GM12878 (cell line): Measurements from ENCODE around the gene SMAP1. TPM values are rescaled to one million over a fixed set of nuclear protein-coding genes. Genes with fewer than 3 reads are reported as not detected.

Source experiments
- ATAC-seq: fragments of 200-7000 bp; cut with Tn5 transposase; 3 replicates; pipeline ENCODE4 v1.9.1; 2020; ENCODE audit warnings: mild to moderate bottlenecking, moderate library complexity
- BruUV-seq: library from RNA; stranded (reverse); fragments of 400-500 nt; replicated peaks from 2 replicates; lab custom pipeline; 2021; lab: Mats Ljungman, UMichigan
- CTCF ChIA-PET: fragments of 300-600 bp; sonication (Branson Sonifier 250); formaldehyde crosslinking; extraction: SDS; loops from one replicate; lab custom pipeline; 2021; ENCODE audit warnings: inconsistent platforms; lab: Yijun Ruan, JAX
- POLR2A ChIA-PET: fragments of 350-600 bp; formaldehyde crosslinking; extraction: SDS; loops from one replicate; lab custom pipeline; 2021; ENCODE audit warnings: inconsistent platforms; lab: Charles Lee
- RAD21 ChIA-PET: fragments of 300-600 bp; sonication (Branson Sonifier 250); formaldehyde crosslinking; loops from one replicate; lab custom pipeline; 2023; ENCODE audit warnings: antibody characterized with exemption; ENCODE audit not compliant: unreplicated experiment; lab: Charles Lee
- SMC1A ChIA-PET: fragments of 300-600 bp; sonication (Branson Sonifier 250); formaldehyde crosslinking; loops from one replicate; lab custom pipeline; 2023; ENCODE audit not compliant: unreplicated experiment, uncharacterized antibody; lab: Charles Lee
- DNase-seq: peaks from one replicate; pipeline ENCODE4 v3.0.0-alpha.2; 2011; ENCODE audit warnings: low read depth, low spot score
- FAIRE-seq: peaks from 3 replicates; lab custom pipeline; 2011; peaks lifted over from hg19 to GRCh38; lab: Jason Lieb, UNC
- H2AFZ ChIP-seq: 2 replicates; pipeline ENCODE4 v1.6.0; 2011; ENCODE audit warnings: low read depth, low read length, control low read depth; ENCODE audit not compliant: control insufficient read depth
- H3K27ac ChIP-seq: 2 replicates; pipeline ENCODE4 v1.5.1; 2011; ENCODE audit warnings: control low read depth; ENCODE audit not compliant: control insufficient read depth, insufficient read depth
- H3K27me3 ChIP-seq, 2 experiments: replicated peaks in 1 of 2; 2 replicates each; pipeline versions ENCODE4 v1.6.0 to v1.6.1; 2011; ENCODE audit warnings: low read length in 1 of 2; ENCODE audit not compliant: control insufficient read depth in 2 of 2, insufficient read depth in 2 of 2
- H3K36me3 ChIP-seq, 2 experiments: 2 replicates each; pipeline ENCODE4 v1.5.1; 2011; ENCODE audit warnings: low read length in 1 of 2; ENCODE audit not compliant: control insufficient read depth in 2 of 2, insufficient read depth in 2 of 2
- H3K4me1 ChIP-seq: 2 replicates; pipeline ENCODE4 v1.6.1; 2011; ENCODE audit warnings: mild to moderate bottlenecking, low read length, moderate library complexity, mixed read lengths; ENCODE audit not compliant: control insufficient read depth, insufficient read depth
- H3K4me2 ChIP-seq: 2 replicates; pipeline ENCODE4 v1.6.0; 2011; ENCODE audit warnings: control low read depth; ENCODE audit not compliant: control insufficient read depth, insufficient read depth
- H3K4me3 ChIP-seq: fragments of 200-600 bp; sonication (generic); 2 replicates; pipeline ENCODE4 v1.5.1; 2016
- H3K79me2 ChIP-seq: 2 replicates; pipeline ENCODE4 v1.6.0; 2011; ENCODE audit warnings: low read length; ENCODE audit not compliant: control insufficient read depth, insufficient read depth
- H3K9ac ChIP-seq: 2 replicates; pipeline ENCODE4 v1.8.0; 2011; ENCODE audit warnings: low read length, control low read depth, mixed read lengths; ENCODE audit not compliant: control insufficient read depth, insufficient read depth
- H3K9me3 ChIP-seq: replicated peaks from 3 replicates; pipeline ENCODE4 v1.5.1; 2011; ENCODE audit warnings: mild to moderate bottlenecking, low read length; ENCODE audit not compliant: control insufficient read depth, insufficient read depth
- H4K20me1 ChIP-seq: 2 replicates; pipeline ENCODE4 v1.6.0; 2011; ENCODE audit not compliant: control insufficient read depth, insufficient read depth
- IRF5 ChIP-seq: fragments of 450-650 bp; IDR thresholded peaks from 2 replicates; pipeline ENCODE4 v1.6.1; 2017; ENCODE audit warnings: borderline replicate concordance
- JUND ChIP-seq: IDR thresholded peaks from 2 replicates; pipeline ENCODE4 v1.6.1; 2012; ENCODE audit warnings: low read depth, mild to moderate bottlenecking, low read length, improper control_type of control experiment, moderate library complexity
- LARP7 ChIP-seq: fragments of 450-650 bp; IDR thresholded peaks from 2 replicates; pipeline ENCODE4 v1.6.1; 2017; ENCODE audit warnings: mild to moderate bottlenecking
- MLLT1 ChIP-seq: fragments of 450-650 bp; IDR thresholded peaks from 2 replicates; pipeline ENCODE4 v1.6.1; 2016; ENCODE audit warnings: mild to moderate bottlenecking
- MYC ChIP-seq: IDR thresholded peaks from 2 replicates; pipeline ENCODE4 v1.6.1; 2011; ENCODE audit warnings: mild to moderate bottlenecking, low read length, moderate library complexity, inconsistent platforms; ENCODE audit not compliant: insufficient read depth, insufficient replicate concordance, insufficient read length, severe bottlenecking
- NR2C1 ChIP-seq: fragments of 450-650 bp; IDR thresholded peaks from 2 replicates; pipeline ENCODE4 v1.6.1; 2017; ENCODE audit warnings: antibody characterized with exemption, mild to moderate bottlenecking, moderate library complexity
- PKNOX1 ChIP-seq: fragments of 450-650 bp; IDR thresholded peaks from 2 replicates; pipeline ENCODE4 v1.6.1; 2016; ENCODE audit warnings: mild to moderate bottlenecking
- POU2F2 ChIP-seq: IDR thresholded peaks from 3 replicates; pipeline ENCODE4 v1.6.1; 2011; ENCODE audit warnings: low read depth, mild to moderate bottlenecking, low read length, borderline replicate concordance
- RELB ChIP-seq: fragments of 450-650 bp; IDR thresholded peaks from 2 replicates; pipeline ENCODE4 v1.6.1; 2017; ENCODE audit warnings: low read depth, mild to moderate bottlenecking, moderate library complexity
- SMAD5 ChIP-seq: IDR thresholded peaks from 2 replicates; pipeline ENCODE4 v1.6.1; 2016; ENCODE audit warnings: antibody characterized with exemption, low read depth
- TAF1 ChIP-seq: IDR thresholded peaks from 2 replicates; pipeline ENCODE4 v1.6.1; 2011; ENCODE audit warnings: mild to moderate bottlenecking, low read depth, low read length, borderline replicate concordance
- WRNIP1 ChIP-seq: IDR thresholded peaks from 2 replicates; pipeline ENCODE4 v1.6.1; 2011; ENCODE audit warnings: low read depth, low read length, improper control_type of control experiment, borderline replicate concordance
- ZNF207 ChIP-seq: fragments of 450-650 bp; IDR thresholded peaks from 2 replicates; pipeline ENCODE4 v1.6.1; 2014; ENCODE audit warnings: antibody characterized with exemption, mild to moderate bottlenecking, borderline replicate concordance
- ZZZ3 ChIP-seq: IDR thresholded peaks from 2 replicates; pipeline ENCODE4 v1.6.1; 2011; ENCODE audit warnings: low read depth; ENCODE audit not compliant: control insufficient read depth, insufficient read length
- WGBS: methylation state at CpG from one replicate; pipeline ENCODE4 v1.1.6; 2016; ENCODE audit warnings: low lambda C conversion rate; ENCODE audit not compliant: insufficient replicate concordance, insufficient coverage; ENCODE audit errors: missing lambda C conversion rate; 5-methylcytosine and 5-hydroxymethylcytosine counted together
- in situ Hi-C: fragments of 300-500 bp; cut with MboI; formaldehyde crosslinking; loops from 9 replicates; pipeline ENCODE4 v1.14.3; 2018; ENCODE audit warnings: mixed read lengths
- intact Hi-C: fragments of 100-400 bp; cut with micrococcal nuclease; formaldehyde crosslinking; loops from one replicate; pipeline ENCODE4 v1.14.2; 2022; ENCODE audit not compliant: unreplicated experiment
- polyA plus RNA-seq, 11 experiments: library from polyadenylated mRNA; depleted of rRNA in 4 of 11; unstranded in 6 of 11; stranded (reverse) in 5 of 11; fragments of >200 nt; fragmentation: Nextera tagmentation in 4 of 11; fragmentation: Illumina TruSeq in 1 of 11; extraction: Ambion mirVana in 4 of 11; extraction: Trizol in 1 of 11; gene quantifications; 1 replicate in 1 of 11; 2 replicates in 10 of 11; pipeline versions ENCODE4 v1.2.1 to v1.2.3, GENCODE V29; 2011 to 2016; ENCODE audit warnings: inconsistent platforms in 2 of 11, missing spikeins in 2 of 11, low read depth in 1 of 11
- total RNA-seq, 4 experiments: library from RNA; depleted of rRNA in 3 of 4; stranded (reverse); fragments of >200 nt in 3 of 4; fragmentation: Illumina TruSeq in 1 of 4; extraction: Trizol in 1 of 4; gene quantifications; 2 replicates each; pipeline versions ENCODE4 v1.2.1 to v1.2.3, GENCODE V29; 2013 to 2021

Gene SMAP1
- total and polyA plus RNA-seq, 10 of the 15 experiments (the other 5 are each of a cell fraction or from before 2014, with no cell fraction given), result 13.7 to 33.9 (median 25.3) TPM

GRCh38 chr6:70667711-70668498, at the start of gene SMAP1 (continued):
- TF ChIP-seq ZZZ3 (no peak), TAF1 (peak; percentile 13; the same call in 1 of the 2 replicates), MLLT1 (no peak), ZNF207 (peak; percentile 89; the same call in 1 of the 2 replicates), NR2C1 (peak; percentile 38; the same call in 1 of the 2 replicates), SMAD5 (no peak; the same call in 1 of the 2 replicates), WRNIP1 (no peak)
- TF ChIP-seq, all 136 proteins: peak for 39

GRCh38 chr6:70620746-70621145, 46.9 kb upstream of the SMAP1 start:
- CTCF ChIA-PET, result no interaction called here
- Histone ChIP-seq H3K4me1 (no peaks in the 10 kb centered on the region), H3K9me3 (no peaks in the 10 kb centered on the region), H3K4me2 (no peak overlapping the region), H3K27me3 (no peaks in the 10 kb centered on the region), H3K27ac (no peak overlapping the region), H3K36me3 (no peaks in the 10 kb centered on the region), H3K4me3 (no peak overlapping the region), H3K9ac (no peak overlapping the region), H2AFZ (no peak overlapping the region), H3K79me2 (no peaks in the 10 kb centered on the region), H4K20me1 (no peaks in the 10 kb centered on the region)
- SMC1A ChIA-PET, result interaction anchor here (0.6 to 0.8 kb wide), 2 partner anchors 59 to 290 kb away, joined by 3 read pairs; no protein-coding TSS in a partner anchor
- BruUV-seq, result no TSS peak
- POLR2A ChIA-PET, result interaction anchor here (0.5 kb wide), 1 partner anchor 330 kb away, joined by 3 read pairs; no protein-coding TSS in a partner anchor
- DNase-seq (no peak), ATAC-seq (no peak), FAIRE-seq (no peak)
- 83% methylated on average over 1 of the region's 1 CpG for WGBS
- in situ Hi-C loops (no loop called here), intact Hi-C loops (no loop called here)
- RAD21 ChIA-PET, result no interaction called here
- TF ChIP-seq PKNOX1 (no peak), POU2F2 (no peak), JUND (no peak), IRF5 (no peak), LARP7 (no peak), MYC (no peak), MLLT1 (no peak), RELB (no peak)
